Thoracic aorta (tissue), 2 donors: ENCODE data around the gene DPPA5. TPM values are rescaled to one million over a fixed set of nuclear protein-coding genes. Genes with fewer than 3 reads are reported as not detected.

Source experiments
- total RNA-seq, 2 donors: library from RNA; depleted of rRNA; stranded (reverse); fragments of >200 nt; gene quantifications; one replicate each; pipeline versions ENCODE4 v1.1.0 to v1.2.3, GENCODE V29; 2016

Gene DPPA5
- total RNA-seq, 2 donors from 2014 or later = not detected

Other genes starting within 250 kb of the DPPA5 start
- gene KHDC1L, start 128.8 kb downstream of the DPPA5 start, total RNA-seq = not detected
- gene KHDC1, start 91.1 kb downstream of the DPPA5 start, total RNA-seq = 1 to 10 TPM in 1 of 2 donors, under 1 TPM in 1; 0.81 to 8.1 TPM
- not detected for gene KHDC3L, start 8.4 kb upstream of the DPPA5 start, total RNA-seq
- gene OOEP, start 15.6 kb upstream of the DPPA5 start, total RNA-seq = not detected
- 10 to 100 TPM in 1 of 2 donors, 1 to 10 TPM in 1; 7.0 to 12.2 TPM for gene DDX43, start 40.6 kb upstream of the DPPA5 start, total RNA-seq
- 10 to 100 TPM; 11.5 to 13.7 TPM for gene CGAS, start 98.0 kb upstream of the DPPA5 start, total RNA-seq
- 10 to 100 TPM; 14.2 to 25.3 TPM for gene MTO1, start 107.5 kb upstream of the DPPA5 start, total RNA-seq
- gene EEF1A1, start 166.8 kb upstream of the DPPA5 start, total RNA-seq = 1,000 to 10,000 TPM; 5,082 to 6,539 TPM